Measurements from ENCODE around the gene SLC46A2.

GRCh38 chr9:112849363-112849922 is 41.2 kb downstream of the SLC46A2 start:
- no peak for TF ChIP-seq POLR2AphosphoS5 (IDR thresholded peaks at IDR 0.05; ENCODE audit: low read depth, low read length)
- no peak for TF ChIP-seq AKNA (CRISPR knock-in tag; IDR thresholded peaks at IDR 0.05; ENCODE audit: borderline replicate concordance)
- TF ChIP-seq MXI1 (IDR thresholded peaks at IDR 0.05; ENCODE audit: borderline replicate concordance, low read depth, low read length): no peak
- TF ChIP-seq SNAPC5 (CRISPR knock-in tag; IDR thresholded peaks at IDR 0.05; ENCODE audit: borderline replicate concordance): no peak
